DOHH2 (cell line): ENCODE measurements around the gene CA5A.
"Not testable (repeated sequence)": the region's sequence is repeated elsewhere in the genome, so short reads cannot be mapped to it uniquely, and the experiment has no call there.

Source experiments
- EZH2phosphoT487 ChIP-seq: fragments of 200-600 bp; sonication (generic); IDR thresholded peaks from 2 replicates; pipeline ENCODE4 v1.6.1; 2017; ENCODE audit warnings: borderline replicate concordance, mild to moderate bottlenecking, antibody characterized with exemption, low read length, moderate library complexity, mixed read lengths
- TF ChIP-seq, protein P1 (sequence below): fragments of 200-600 bp; sonication (generic); IDR thresholded peaks from one replicate; pipeline ENCODE4 v1.5.1; 2014; ENCODE audit warnings: antibody characterized with exemption, mild to moderate bottlenecking, low read depth, low read length; ENCODE audit not compliant: poor library complexity, severe bottlenecking

DNA sequence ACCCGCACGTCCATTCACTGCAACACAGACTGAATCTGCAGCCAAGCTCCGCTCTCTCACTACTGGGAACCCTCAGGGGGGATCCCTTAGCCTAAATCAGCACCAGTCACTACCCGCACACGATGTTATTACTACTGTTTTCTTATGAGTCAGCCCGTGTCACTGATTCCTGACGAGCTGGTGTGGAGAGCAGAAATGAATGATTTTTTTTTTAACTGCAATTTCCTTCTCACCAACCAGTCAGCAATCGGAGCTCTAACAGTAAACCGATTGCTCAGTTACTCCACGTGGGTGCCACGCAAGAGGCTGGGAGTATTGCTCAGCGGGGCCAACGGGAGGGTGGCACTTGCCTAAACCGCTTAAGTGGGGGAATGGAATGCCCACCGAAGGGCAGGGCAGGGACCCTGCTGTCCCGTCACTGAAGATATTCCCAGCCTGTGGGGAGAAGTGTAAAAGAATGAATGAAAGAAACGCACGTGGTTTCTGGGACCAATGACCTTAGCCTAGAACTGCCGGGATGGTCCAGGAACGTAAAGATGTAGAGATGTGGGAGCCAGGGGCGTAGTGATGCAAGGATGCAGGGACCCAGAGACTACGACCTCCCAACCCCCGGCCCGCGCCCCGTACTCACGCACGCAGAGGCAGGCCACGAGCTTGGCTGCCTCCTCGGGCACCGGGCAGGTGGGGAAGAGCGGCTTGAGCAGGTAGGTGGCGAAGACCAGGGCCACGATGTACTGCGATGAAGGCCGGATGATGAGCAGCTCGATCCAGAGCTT lies 67.9 kb downstream of the CA5A start:
- TF ChIP-seq, protein P1, sequence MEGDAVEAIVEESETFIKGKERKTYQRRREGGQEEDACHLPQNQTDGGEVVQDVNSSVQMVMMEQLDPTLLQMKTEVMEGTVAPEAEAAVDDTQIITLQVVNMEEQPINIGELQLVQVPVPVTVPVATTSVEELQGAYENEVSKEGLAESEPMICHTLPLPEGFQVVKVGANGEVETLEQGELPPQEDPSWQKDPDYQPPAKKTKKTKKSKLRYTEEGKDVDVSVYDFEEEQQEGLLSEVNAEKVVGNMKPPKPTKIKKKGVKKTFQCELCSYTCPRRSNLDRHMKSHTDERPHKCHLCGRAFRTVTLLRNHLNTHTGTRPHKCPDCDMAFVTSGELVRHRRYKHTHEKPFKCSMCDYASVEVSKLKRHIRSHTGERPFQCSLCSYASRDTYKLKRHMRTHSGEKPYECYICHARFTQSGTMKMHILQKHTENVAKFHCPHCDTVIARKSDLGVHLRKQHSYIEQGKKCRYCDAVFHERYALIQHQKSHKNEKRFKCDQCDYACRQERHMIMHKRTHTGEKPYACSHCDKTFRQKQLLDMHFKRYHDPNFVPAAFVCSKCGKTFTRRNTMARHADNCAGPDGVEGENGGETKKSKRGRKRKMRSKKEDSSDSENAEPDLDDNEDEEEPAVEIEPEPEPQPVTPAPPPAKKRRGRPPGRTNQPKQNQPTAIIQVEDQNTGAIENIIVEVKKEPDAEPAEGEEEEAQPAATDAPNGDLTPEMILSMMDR: not testable (repeated sequence)
- TF ChIP-seq EZH2phosphoT487: not testable (repeated sequence)
